HG03354 (cell line): ENCODE data around the gene FHOD3.
A peak's percentile ranks its signal among the peaks of the same experiment; 100 is the strongest.

Source experiments
- ATAC-seq: cut with Tn5 transposase; IDR thresholded peaks from one replicate; pipeline ENCODE4 v1.9.1; 2021; ENCODE audit warnings: mild to moderate bottlenecking; ENCODE audit not compliant: unreplicated experiment, poor library complexity, severe bottlenecking

Gene FHOD3

GRCh38 chr18:36398419-36398818, 100.9 kb downstream of the FHOD3 start:
- no peak for ATAC-seq

- ATAC-seq = no peak
These were observed 101.5 kb downstream of the FHOD3 start for GRCh38 chr18:36399055-36399454.

GRCh38 chr18:36401462-36401861, 103.9 kb downstream of the FHOD3 start:
- ATAC-seq = no peak

GRCh38 chr18:36402765-36403396, 105.4 kb downstream of the FHOD3 start:
- ATAC-seq = no peak

- ATAC-seq = no peak
These were observed 106.6 kb downstream of the FHOD3 start for GRCh38 chr18:36403896-36404820.

GRCh38 chr18:36405611-36406010, 108.1 kb downstream of the FHOD3 start:
- no peak for ATAC-seq

GRCh38 chr18:36406805-36407204, 109.3 kb downstream of the FHOD3 start:
- no peak for ATAC-seq

- no peak for ATAC-seq
These were observed 111.1 kb downstream of the FHOD3 start for GRCh38 chr18:36408606-36409005.

- no peak for ATAC-seq
These were observed 112.3 kb downstream of the FHOD3 start for GRCh38 chr18:36409779-36410178.

GRCh38 chr18:36410346-36410745, 112.8 kb downstream of the FHOD3 start:
- no peak for ATAC-seq

GRCh38 chr18:36411745-36412168, 114.2 kb downstream of the FHOD3 start:
- ATAC-seq = no peak

- ATAC-seq = no peak
These were observed 115.3 kb downstream of the FHOD3 start for GRCh38 chr18:36412778-36413177.

GRCh38 chr18:36415171-36415570, 117.7 kb downstream of the FHOD3 start:
- no peak for ATAC-seq

GRCh38 chr18:36415625-36416024, 118.1 kb downstream of the FHOD3 start:
- no peak for ATAC-seq

- no peak for ATAC-seq
These were observed 121.8 kb downstream of the FHOD3 start for GRCh38 chr18:36419188-36419899.

- peak; percentile 65 for ATAC-seq
These were observed 122.5 kb downstream of the FHOD3 start for GRCh38 chr18:36419900-36420531.

- ATAC-seq = no peak
These were observed 123.3 kb downstream of the FHOD3 start for GRCh38 chr18:36420826-36421225.

- ATAC-seq = no peak
These were observed 127.2 kb downstream of the FHOD3 start for GRCh38 chr18:36424741-36425142.

- ATAC-seq = no peak
These were observed 129.9 kb downstream of the FHOD3 start for GRCh38 chr18:36427369-36427768.

GRCh38 chr18:36427831-36428230, 130.3 kb downstream of the FHOD3 start:
- no peak for ATAC-seq
